Measurements from ENCODE around the gene MYO16. TPM values are rescaled to one million over a fixed set of nuclear protein-coding genes. Genes with fewer than 3 reads are reported as not detected.

The MYO16 gene
- total RNA-seq, 1 experiment from 2014 or later: 0.19 TPM

DNA sequence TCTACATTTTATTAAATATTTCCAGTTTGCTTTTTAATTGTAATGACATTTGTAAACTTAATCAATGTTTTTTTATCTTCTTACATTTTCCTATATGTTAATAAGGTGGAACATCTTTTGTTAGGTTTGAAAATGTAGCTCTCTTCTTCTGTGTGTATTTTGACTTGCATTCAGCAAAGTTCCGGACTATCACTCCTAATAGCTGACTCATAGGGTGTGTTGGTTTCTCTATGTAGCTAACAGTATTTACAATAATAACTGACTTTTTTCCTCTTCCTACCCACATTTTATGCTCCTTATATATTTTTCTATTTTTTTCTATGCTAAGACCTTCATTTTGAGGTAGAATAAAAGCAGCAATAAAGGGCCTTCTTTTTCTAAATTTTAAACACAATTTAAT lies 28.1 kb downstream of the MYO16 start:
- intact Hi-C loops (cut with micrococcal nuclease; ENCODE audit: unreplicated experiment): no loop called here
- CTCF ChIA-PET: no interaction called here

DNA sequence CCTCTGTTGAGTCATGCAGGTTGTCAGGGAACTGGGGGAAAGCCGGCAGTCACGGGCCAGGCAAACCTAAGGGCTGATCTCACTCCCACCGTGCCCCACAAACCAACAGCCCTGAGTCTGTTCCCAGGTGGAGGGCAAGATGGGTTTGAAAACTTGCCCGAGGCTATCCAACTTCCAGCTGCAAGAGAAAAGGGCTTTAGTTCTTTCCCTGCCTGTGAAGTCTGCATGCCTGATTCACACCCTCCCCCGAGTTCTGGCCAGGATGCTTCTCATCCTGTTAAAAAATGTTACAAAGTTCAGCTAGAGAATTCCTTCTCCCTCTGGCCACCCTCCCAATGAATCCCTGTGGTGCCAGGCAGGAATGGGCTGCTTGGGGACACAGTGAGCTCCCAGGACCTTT lies 33.1 kb downstream of the MYO16 start:
- no TSS peak for BruUV-seq (replicated peaks)
- no peak overlapping the region for H3K27ac Mint-ChIP-seq (ENCODE audit: unreplicated experiment)
- no peaks in the 10 kb centered on the region for H3K9me3 Mint-ChIP-seq (ENCODE audit: low read depth, unreplicated experiment)
- no peaks in the 10 kb centered on the region for H3K27me3 Mint-ChIP-seq (ENCODE audit: unreplicated experiment)
- H3K4me1 Mint-ChIP-seq (ENCODE audit: low read depth, unreplicated experiment): no peaks in the 10 kb centered on the region
- intact Hi-C loops (cut with micrococcal nuclease; ENCODE audit: unreplicated experiment): no loop called here
- no peak for DNase-seq
- no peaks in the 10 kb centered on the region for H3K36me3 Mint-ChIP-seq (ENCODE audit: insufficient read depth, unreplicated experiment)
- TF ChIP-seq, protein P1, sequence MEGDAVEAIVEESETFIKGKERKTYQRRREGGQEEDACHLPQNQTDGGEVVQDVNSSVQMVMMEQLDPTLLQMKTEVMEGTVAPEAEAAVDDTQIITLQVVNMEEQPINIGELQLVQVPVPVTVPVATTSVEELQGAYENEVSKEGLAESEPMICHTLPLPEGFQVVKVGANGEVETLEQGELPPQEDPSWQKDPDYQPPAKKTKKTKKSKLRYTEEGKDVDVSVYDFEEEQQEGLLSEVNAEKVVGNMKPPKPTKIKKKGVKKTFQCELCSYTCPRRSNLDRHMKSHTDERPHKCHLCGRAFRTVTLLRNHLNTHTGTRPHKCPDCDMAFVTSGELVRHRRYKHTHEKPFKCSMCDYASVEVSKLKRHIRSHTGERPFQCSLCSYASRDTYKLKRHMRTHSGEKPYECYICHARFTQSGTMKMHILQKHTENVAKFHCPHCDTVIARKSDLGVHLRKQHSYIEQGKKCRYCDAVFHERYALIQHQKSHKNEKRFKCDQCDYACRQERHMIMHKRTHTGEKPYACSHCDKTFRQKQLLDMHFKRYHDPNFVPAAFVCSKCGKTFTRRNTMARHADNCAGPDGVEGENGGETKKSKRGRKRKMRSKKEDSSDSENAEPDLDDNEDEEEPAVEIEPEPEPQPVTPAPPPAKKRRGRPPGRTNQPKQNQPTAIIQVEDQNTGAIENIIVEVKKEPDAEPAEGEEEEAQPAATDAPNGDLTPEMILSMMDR (IDR thresholded peaks at IDR 0.05; ENCODE audit: unreplicated experiment): no peak
- no peak overlapping the region for H3K4me3 Mint-ChIP-seq (ENCODE audit: low read depth, unreplicated experiment)
- CTCF ChIA-PET: no interaction called here

More for the DNA sequence above, 28.1 kb downstream of the MYO16 start:
- DNase-seq: no peak
- BruUV-seq (replicated peaks): no TSS peak
- Mint-ChIP-seq H3K36me3 (ENCODE audit: insufficient read depth, unreplicated experiment) (no peaks in the 10 kb centered on the region), H3K4me1 (ENCODE audit: low read depth, unreplicated experiment) (no peaks in the 10 kb centered on the region), H3K27ac (ENCODE audit: unreplicated experiment) (no peak overlapping the region), H3K9me3 (ENCODE audit: low read depth, unreplicated experiment) (no peaks in the 10 kb centered on the region), H3K4me3 (ENCODE audit: low read depth, unreplicated experiment) (no peak overlapping the region), H3K27me3 (ENCODE audit: unreplicated experiment) (no peaks in the 10 kb centered on the region)
- TF ChIP-seq, protein P1 (IDR thresholded peaks at IDR 0.05; ENCODE audit: unreplicated experiment): no peak

GRCh38 chr13:108663710-108664109 lies 34.3 kb downstream of the MYO16 start:
- no TSS peak for BruUV-seq (replicated peaks)
- Mint-ChIP-seq H3K27ac (ENCODE audit: unreplicated experiment) (no peak overlapping the region), H3K4me1 (ENCODE audit: low read depth, unreplicated experiment) (no peaks in the 10 kb centered on the region), H3K9me3 (ENCODE audit: low read depth, unreplicated experiment) (no peaks in the 10 kb centered on the region), H3K4me3 (ENCODE audit: low read depth, unreplicated experiment) (no peak overlapping the region), H3K27me3 (ENCODE audit: unreplicated experiment) (no peaks in the 10 kb centered on the region), H3K36me3 (ENCODE audit: insufficient read depth, unreplicated experiment) (no peaks in the 10 kb centered on the region)
- CTCF ChIA-PET: no interaction called here
- TF ChIP-seq, protein P1 (IDR thresholded peaks at IDR 0.05; ENCODE audit: unreplicated experiment): no peak
- intact Hi-C loops (cut with micrococcal nuclease; ENCODE audit: unreplicated experiment): no loop called here
- no peak for DNase-seq

DNA sequence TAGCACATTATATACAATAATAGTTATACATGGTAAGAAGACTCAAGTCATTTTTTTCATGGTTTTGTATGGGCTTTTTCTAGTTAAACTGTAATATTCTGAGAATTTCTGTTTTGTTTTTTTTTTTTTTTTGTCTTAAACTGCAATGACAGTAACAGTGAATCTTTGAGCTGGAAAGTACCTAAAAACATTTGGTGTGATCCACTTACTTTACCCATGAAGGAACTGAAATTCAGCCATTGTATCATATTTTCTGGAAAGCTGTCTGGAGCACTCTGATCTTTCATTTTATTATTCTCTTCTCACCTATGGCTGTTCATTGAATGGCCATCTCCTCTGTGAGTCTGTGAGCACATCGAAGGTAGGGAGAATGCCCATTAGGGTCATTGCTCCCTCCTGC lies 37.8 kb downstream of the MYO16 start:
- no peaks in the 10 kb centered on the region for H3K4me1 Mint-ChIP-seq (ENCODE audit: low read depth, unreplicated experiment)
- H3K27ac Mint-ChIP-seq (ENCODE audit: unreplicated experiment): no peak overlapping the region
- BruUV-seq (replicated peaks): no TSS peak
- no peak overlapping the region for H3K4me3 Mint-ChIP-seq (ENCODE audit: low read depth, unreplicated experiment)
- CTCF ChIA-PET: no interaction called here
- intact Hi-C loops (cut with micrococcal nuclease; ENCODE audit: unreplicated experiment): no loop called here
- no peaks in the 10 kb centered on the region for H3K27me3 Mint-ChIP-seq (ENCODE audit: unreplicated experiment)
- no peak for DNase-seq
- TF ChIP-seq, protein P1 (IDR thresholded peaks at IDR 0.05; ENCODE audit: unreplicated experiment): no peak
- no peaks in the 10 kb centered on the region for H3K9me3 Mint-ChIP-seq (ENCODE audit: low read depth, unreplicated experiment)
- no peaks in the 10 kb centered on the region for H3K36me3 Mint-ChIP-seq (ENCODE audit: insufficient read depth, unreplicated experiment)

DNA sequence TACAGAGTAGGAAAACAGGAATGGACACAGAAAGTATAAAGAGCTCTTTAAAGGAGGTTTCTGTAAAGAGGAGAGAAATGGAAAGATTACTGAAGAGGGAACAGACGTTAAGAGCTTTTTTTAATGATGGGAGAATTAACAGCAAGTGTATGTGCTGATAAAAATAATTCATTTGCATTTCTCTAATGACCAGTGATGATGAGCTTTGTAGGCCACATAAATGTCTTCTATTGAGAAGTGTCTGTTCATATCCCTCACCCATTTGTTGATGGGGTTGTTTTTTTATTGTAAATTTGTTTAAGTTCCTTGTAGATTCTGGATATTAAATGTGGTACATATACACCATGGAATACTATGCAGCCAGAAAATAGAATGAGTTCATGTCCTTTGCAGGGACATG lies 40.0 kb downstream of the MYO16 start:
- intact Hi-C loops (cut with micrococcal nuclease; ENCODE audit: unreplicated experiment): no loop called here
- TF ChIP-seq, protein P1 (IDR thresholded peaks at IDR 0.05; ENCODE audit: unreplicated experiment): no peak
- Mint-ChIP-seq H3K36me3 (ENCODE audit: insufficient read depth, unreplicated experiment) (no peaks in the 10 kb centered on the region), H3K4me3 (ENCODE audit: low read depth, unreplicated experiment) (no peak overlapping the region), H3K9me3 (ENCODE audit: low read depth, unreplicated experiment) (no peaks in the 10 kb centered on the region), H3K27me3 (ENCODE audit: unreplicated experiment) (no peaks in the 10 kb centered on the region), H3K4me1 (ENCODE audit: low read depth, unreplicated experiment) (no peaks in the 10 kb centered on the region), H3K27ac (ENCODE audit: unreplicated experiment) (no peak overlapping the region)
- no TSS peak for BruUV-seq (replicated peaks)
- CTCF ChIA-PET: no interaction called here
- no peak for DNase-seq
